Articular chondrocyte of knee joint (primary cell): ENCODE results near the gene N4BP2L1. TPM values are rescaled to one million over a fixed set of nuclear protein-coding genes. Genes with fewer than 3 reads are reported as not detected.

Experiments used
- small RNA-seq: library from RNA; depleted of rRNA; stranded (forward); fragments of <200 nt; gene quantifications from one replicate; pipeline ENCODE3, GENCODE V24; 2012
- total RNA-seq: library from RNA; depleted of rRNA; stranded (reverse); fragments of >200 nt; gene quantifications from 2 replicates; pipeline ENCODE4 v1.2.3, GENCODE V29; 2012

The N4BP2L1 gene
- 10.6 TPM in 2 replicates for total RNA-seq

GRCh38 chr13:32427852-32428580, at the start of gene N4BP2L1:
Gene N4BP2L1 (minus strand): TSS chr13:32428130. CDS start chr13:32428082, 48 bp downstream.

Small RNA genes within 50 kb of the gene (small RNA-seq; reads per million reads assigned to genes)
- gene RF00190, result not detected

Other genes with a start within 250 kb of the N4BP2L1 start
- gene ZAR1L, start 112.8 kb downstream of the N4BP2L1 start, total RNA-seq, result not detected in 2 replicates
- 6.4 and 9.2 TPM in 2 replicates for gene BRCA2, start 112.6 kb downstream of the N4BP2L1 start, total RNA-seq
- 193 and 219 TPM in 2 replicates for gene N4BP2L2, start 110.7 kb upstream of the N4BP2L1 start, total RNA-seq
- gene PDS5B, start 158.3 kb upstream of the N4BP2L1 start, total RNA-seq, result 43.3 and 48.3 TPM in 2 replicates